Measurements from ENCODE around the gene CDK8. TPM values are rescaled to one million over a fixed set of nuclear protein-coding genes. Genes with fewer than 3 reads are reported as not detected.

The CDK8 gene
- total and polyA plus RNA-seq, 2 experiments from 2014 or later, result 13.6 to 24.0 TPM

GRCh38 chr13:26436914-26437313, 183.0 kb downstream of the CDK8 start:
- H3K9me3 Mint-ChIP-seq, result peaks cover 36% of the 10 kb centered on the region
- no peaks in the 10 kb centered on the region for H3K27me3 ChIP-seq (ENCODE audit: insufficient read depth)
- H3K4me1 Mint-ChIP-seq, result no peaks in the 10 kb centered on the region
- ATAC-seq, result no peak
- no peak overlapping the region for H3K4me3 Mint-ChIP-seq
- H3K27ac ChIP-seq (ENCODE audit: low read depth), result no peak overlapping the region
- H3K4me2 ChIP-seq, result no peak overlapping the region
- no peaks in the 10 kb centered on the region for H3K27me3 Mint-ChIP-seq (ENCODE audit: insufficient read depth, low read depth, poor library complexity)
- no peaks in the 10 kb centered on the region; the same call in 1 of the 2 replicates for H3K9me2 ChIP-seq (ENCODE audit: insufficient read depth)
- no peaks in the 10 kb centered on the region for H3K4me1 ChIP-seq (ENCODE audit: insufficient read depth)
- H2AFZ ChIP-seq, result no peak overlapping the region
- H3F3A ChIP-seq (replicated peaks; ENCODE audit: low read depth), result no peaks in the 10 kb centered on the region
- no peak overlapping the region for H3K4me3 ChIP-seq
- H3K36me3 ChIP-seq (ENCODE audit: insufficient read depth), result peaks cover 6% of the 10 kb centered on the region
- H3K79me2 ChIP-seq (replicated peaks; ENCODE audit: insufficient read depth), result no peaks in the 10 kb centered on the region
- no peak overlapping the region for H3K27ac Mint-ChIP-seq
- DNase-seq (ENCODE audit: low spot score), result no peak
- no peaks in the 10 kb centered on the region for H4K20me1 ChIP-seq (replicated peaks; ENCODE audit: insufficient read depth)
- H3K36me3 Mint-ChIP-seq (ENCODE audit: low read depth), result peaks cover 23% of the 10 kb centered on the region; the same call in 2 of the 3 replicates
- TF ChIP-seq NANOG (IDR thresholded peaks at IDR 0.05; ENCODE audit: borderline replicate concordance) (no peak), ZNF331 (CRISPR knock-in tag; IDR thresholded peaks at IDR 0.05; ENCODE audit: low read depth) (no peak), ZNF462 (CRISPR knock-in tag; IDR thresholded peaks at IDR 0.05) (no peak)

GRCh38 chr13:26440111-26440510, 186.2 kb downstream of the CDK8 start:
- Mint-ChIP-seq H3K4me1 (no peaks in the 10 kb centered on the region), H3K27ac (no peak overlapping the region), H3K36me3 (ENCODE audit: low read depth) (peaks cover 18% of the 10 kb centered on the region; the same call in 2 of the 3 replicates), H3K27me3 (ENCODE audit: insufficient read depth, low read depth, poor library complexity) (no peaks in the 10 kb centered on the region), H3K4me3 (no peak overlapping the region), H3K9me3 (peaks cover 29% of the 10 kb centered on the region)
- ATAC-seq, result no peak
- Histone ChIP-seq H3K79me2 (replicated peaks; ENCODE audit: insufficient read depth) (no peaks in the 10 kb centered on the region), H3K27me3 (ENCODE audit: insufficient read depth) (no peaks in the 10 kb centered on the region), H3K27ac (ENCODE audit: low read depth) (no peak overlapping the region), H3K4me1 (ENCODE audit: insufficient read depth) (no peaks in the 10 kb centered on the region), H2AFZ (no peak overlapping the region), H3K9me2 (ENCODE audit: insufficient read depth) (no peaks in the 10 kb centered on the region), H3K4me3 (no peak overlapping the region), H3K36me3 (ENCODE audit: insufficient read depth) (peaks cover 6% of the 10 kb centered on the region), H4K20me1 (replicated peaks; ENCODE audit: insufficient read depth) (no peaks in the 10 kb centered on the region), H3F3A (replicated peaks; ENCODE audit: low read depth) (no peaks in the 10 kb centered on the region), H3K4me2 (no peak overlapping the region)
- no peak for DNase-seq (ENCODE audit: low spot score)
- TF ChIP-seq ZNF114 (CRISPR knock-in tag; IDR thresholded peaks at IDR 0.05) (no peak), CREB1 (CRISPR knock-in tag; IDR thresholded peaks at IDR 0.05; ENCODE audit: low read depth) (no peak), EZH2 (IDR thresholded peaks at IDR 0.05; ENCODE audit: low read depth, unreplicated experiment) (no peak), EZH2phosphoT487 (IDR thresholded peaks at IDR 0.05; ENCODE audit: unreplicated experiment) (no peak), CTCF (conservative IDR thresholded peaks at IDR 0.05; ENCODE audit: low read depth in 2 of 2) (no peak), STAT1 (IDR thresholded peaks at IDR 0.05; ENCODE audit: unreplicated experiment) (no peak)
- TF ChIP-seq, protein P1, sequence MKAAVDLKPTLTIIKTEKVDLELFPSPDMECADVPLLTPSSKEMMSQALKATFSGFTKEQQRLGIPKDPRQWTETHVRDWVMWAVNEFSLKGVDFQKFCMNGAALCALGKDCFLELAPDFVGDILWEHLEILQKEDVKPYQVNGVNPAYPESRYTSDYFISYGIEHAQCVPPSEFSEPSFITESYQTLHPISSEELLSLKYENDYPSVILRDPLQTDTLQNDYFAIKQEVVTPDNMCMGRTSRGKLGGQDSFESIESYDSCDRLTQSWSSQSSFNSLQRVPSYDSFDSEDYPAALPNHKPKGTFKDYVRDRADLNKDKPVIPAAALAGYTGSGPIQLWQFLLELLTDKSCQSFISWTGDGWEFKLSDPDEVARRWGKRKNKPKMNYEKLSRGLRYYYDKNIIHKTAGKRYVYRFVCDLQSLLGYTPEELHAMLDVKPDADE (IDR thresholded peaks at IDR 0.05), result no peak

Measured in GM23338 (cell line).